ENCODE data around the gene ZNF415. TPM values are rescaled to one million over a fixed set of nuclear protein-coding genes. Genes with fewer than 3 reads are reported as not detected.
A peak's percentile ranks its signal among the peaks of the same experiment; 100 is the strongest.
"Not testable (repeated sequence)": the region's sequence is repeated elsewhere in the genome, so short reads cannot be mapped to it uniquely, and the experiment has no call there.

The ZNF415 gene
- polyA plus RNA-seq, 1 donor: 27.3 TPM

DNA sequence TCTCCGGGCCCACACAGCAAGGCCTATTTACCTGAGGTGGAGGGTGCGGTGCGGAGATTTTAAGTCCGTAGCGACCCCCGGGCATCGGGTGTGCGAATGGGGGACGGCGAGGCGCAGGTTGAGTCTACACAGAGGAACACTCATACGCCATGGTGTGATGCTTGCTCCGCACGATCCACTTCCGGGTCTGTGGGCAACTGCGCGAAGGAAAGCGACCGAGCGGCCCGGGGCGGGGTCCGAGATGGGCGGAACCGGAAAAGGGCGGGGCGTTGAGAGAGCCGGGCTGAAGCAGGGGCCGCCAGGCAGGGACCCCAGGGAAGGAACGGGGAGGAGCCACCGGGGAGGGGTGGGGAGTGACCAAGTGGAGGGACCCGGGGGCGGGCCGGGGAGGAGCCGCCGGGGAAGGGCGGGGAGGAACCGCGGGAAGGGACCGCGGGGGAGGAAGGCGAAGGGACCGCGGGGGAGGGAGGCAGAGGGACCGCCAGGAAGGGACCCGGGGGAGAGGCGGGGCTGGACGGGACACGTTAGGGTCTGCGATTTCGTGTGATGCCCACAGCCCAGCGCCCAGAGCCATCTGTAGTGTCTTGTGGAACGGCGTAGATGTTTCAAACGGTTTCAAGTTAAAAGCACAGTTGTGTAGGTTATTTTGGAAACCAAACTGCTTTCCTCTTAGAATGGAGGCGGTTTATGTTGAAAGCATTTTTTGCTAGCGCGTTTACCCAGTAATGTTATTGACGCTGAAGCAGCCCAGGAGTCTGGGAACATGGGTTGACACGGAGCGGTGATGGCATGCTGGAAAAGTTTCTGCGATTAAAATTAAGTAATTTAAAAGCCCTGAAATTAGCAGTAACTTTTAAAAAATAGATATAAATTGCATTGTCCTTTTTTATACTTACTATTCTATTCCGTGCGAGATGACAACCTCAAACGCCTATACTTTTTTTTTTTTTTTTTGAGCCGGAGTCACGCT, 29.2 kb downstream of the ZNF415 start, which contains the start of gene ZNF160:
Gene ZNF160, minus strand, starts transcription at position 189 of the 970 bp plus-strand sequence. CDS start 17,146 bp downstream, outside the sequence.
- DNase-seq: peak; percentile 97

DNA sequence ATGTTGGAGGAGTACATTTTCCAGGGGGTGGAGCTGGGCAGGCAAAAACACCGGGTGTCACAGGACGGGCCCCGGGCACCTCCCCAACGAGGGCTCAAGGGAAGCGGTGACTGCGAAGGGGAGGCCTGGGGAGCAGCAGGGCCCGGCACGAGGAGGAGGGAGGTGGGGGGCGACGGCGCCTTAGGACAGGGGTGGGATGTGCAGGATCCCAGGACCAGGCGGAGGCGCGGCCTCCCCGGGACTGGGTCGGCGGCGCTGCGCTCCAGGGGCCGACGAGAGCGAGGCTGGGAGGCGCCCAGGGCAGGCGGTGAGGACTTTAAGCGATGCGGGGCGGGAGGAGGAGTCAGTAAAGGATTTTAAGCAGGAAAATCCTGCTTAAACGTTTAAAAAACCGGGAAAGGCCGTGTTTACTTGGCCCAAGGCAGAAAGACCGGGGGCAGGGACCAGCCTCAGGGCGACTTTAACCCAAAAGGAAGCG, 29.9 kb downstream of the ZNF415 start:
- no peak for DNase-seq

DNA sequence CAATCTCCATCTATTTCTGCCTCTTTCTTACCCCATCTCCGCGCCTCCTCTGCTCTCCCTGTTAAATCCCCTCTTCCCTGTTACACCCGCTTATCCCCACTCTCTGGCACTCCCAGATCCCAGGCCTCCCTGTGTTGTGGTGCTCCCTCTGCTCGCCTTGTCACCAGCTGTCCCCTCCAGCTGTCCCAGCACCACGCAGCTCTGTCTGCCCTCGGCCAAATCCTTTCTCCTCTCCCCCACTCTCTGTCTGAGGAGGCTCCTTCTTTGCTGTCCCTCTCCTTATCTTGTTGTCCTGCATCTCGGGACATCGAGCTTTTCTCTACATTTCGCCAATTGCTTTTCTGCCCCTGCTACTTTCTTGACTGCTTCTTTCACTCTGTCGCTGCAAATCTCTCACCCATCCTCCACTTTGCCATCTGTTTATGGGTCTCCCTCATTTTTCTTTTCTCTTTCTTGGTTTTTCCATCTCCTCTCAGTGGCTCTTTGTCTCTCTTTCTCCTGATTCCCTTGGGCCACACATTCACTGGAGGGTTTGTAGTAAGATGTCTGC, 30.4 kb downstream of the ZNF415 start:
- DNase-seq: no peak

DNA sequence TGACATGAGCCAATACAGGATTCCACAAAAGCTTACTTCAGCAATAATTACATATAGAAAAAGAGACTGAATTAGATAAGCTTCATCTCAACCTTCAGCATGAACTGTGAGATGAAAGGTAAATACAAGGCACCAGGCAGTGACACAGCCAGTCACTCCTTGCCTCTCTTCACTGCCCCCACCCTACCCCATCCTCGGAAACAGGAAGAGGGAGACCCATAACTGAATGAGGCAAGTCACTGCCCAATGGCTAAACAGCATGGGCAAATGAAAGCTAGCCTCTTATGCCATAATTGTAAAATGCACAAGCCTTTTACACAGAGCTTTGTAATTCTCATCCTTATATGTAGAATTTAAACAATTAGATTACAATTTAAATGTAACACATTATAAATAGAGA, 31.2 kb downstream of the ZNF415 start:
- no peak for DNase-seq

DNA sequence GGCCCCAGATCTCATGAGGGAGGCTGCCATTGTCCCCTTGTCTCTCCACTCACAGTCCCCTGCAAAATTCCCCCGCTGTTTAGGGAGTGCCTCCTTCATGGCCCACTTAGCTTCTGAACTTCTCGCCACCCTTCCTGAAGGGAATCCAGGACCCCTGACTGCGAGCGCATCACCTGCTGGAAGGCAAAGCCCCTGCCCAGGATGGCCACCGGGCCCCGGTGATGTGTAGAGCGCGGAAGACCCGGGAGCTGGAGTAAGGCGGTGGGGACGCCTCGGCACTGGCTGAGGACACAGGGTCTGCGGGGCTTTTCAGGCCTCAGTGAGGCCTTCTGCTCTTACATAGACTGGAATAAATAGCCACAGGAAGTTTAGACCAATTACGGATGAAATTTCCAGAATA, 34.1 kb downstream of the ZNF415 start:
- DNase-seq: not testable (repeated sequence)

DNA sequence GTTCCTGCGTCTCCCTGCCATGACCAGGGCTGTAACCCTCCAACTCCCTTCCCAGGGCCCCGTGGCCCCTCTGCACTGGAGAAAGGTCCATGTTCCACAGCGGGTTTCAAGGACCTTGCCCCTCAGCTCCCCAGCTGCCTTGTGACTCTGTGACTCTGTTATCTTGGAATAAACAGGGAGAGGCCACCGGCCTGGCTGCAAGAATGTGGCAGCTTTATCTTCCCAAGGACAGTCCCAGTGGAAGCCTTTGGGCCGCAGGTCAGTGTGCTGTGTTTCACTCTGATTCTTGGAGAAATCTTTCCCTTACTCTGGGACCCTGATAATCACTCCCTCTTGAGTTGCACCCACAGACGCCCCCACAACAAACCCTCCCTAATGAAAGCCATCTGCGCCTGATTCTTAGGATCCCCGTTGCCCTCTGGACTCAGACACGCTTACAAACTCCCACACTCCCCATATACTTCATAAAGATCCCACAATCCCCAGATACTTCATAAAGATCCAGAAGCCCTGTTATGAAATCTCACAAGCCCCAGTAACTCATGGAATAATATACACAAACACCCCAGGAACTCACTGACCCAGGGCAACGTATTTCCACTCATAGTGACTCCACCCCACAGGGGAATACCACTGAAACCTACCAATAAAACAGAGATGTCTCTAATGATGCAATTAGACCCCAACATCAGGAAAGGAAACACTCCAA, 35.6 kb downstream of the ZNF415 start:
- DNase-seq: not testable (repeated sequence)

DNA sequence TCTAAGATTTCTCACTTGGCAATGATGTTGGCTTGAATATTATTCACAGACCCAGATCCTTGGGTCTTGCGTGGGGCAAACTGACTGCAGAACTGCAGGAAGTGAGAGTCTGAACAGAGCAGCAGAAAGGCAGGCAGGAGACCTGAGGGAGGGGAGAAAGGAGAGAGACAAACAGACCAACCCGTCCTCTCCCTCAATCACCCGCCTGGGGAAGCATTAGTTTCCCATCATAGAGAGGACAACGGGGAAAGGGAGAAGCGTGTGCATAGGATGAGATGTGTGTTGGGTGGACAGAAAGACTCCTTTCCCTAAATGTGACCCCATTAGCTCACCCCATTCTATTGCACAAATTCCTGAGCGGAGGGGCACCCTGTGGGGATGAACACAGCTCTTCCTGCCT, 36.1 kb downstream of the ZNF415 start:
- not testable (repeated sequence) for DNase-seq

DNA sequence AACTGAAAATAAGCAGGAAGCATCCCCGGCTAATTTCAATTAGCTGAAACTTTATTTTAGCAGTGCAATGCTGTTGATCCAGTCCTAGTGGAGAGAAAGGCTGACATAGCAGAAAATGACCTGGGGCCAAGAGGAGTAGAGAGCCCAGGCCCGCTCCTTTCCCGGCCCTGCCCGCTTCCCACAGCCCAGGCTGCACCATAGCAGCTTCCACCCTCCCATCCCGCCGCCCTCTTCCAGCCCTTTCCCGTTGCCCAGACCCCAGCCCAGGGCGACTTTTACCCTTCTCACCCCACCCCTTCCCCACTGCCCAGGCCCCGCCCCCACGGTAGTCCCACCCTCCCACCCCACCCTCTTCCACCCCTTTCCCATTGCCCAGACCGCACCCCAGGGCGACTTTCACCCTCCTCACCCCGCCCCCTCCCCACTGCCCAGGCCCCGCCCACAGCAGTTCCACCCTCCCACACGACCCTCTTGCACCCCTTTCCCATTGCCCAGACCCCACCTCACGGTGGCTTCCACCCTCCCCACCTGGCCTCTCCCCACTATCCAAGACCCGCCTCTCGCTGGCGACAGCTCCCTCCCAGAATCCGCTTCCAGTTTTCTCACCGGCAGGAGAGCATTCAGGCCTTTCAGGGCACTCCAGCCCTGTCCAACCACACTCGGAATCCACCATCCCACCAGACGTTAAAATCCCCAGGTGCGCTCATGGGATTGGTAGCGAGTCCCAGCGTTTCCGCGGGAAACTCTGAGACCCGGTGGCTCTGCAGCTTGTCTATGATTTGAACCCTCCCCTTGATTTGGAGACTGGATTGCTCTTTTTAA, 37.7 kb downstream of the ZNF415 start:
- no peak for DNase-seq

DNA sequence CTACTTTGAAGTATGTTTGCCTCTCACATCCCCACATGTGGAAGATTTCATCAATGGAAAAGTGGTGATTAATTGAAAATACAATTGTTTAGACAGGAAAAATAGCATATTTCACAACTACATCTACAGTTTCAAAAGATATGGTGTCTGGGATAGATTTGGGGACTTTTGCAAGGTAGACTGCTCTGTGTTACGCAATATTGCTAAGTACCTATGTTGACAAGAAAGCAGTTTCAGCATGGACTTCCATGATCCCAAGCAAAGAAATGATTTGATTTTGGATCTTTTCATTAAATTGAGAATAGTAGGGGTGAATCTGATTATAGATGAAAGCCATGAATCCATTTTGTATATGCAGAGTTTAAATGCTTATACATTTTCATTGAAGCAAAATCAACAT, 40.0 kb downstream of the ZNF415 start:
- no peak for DNase-seq

DNA sequence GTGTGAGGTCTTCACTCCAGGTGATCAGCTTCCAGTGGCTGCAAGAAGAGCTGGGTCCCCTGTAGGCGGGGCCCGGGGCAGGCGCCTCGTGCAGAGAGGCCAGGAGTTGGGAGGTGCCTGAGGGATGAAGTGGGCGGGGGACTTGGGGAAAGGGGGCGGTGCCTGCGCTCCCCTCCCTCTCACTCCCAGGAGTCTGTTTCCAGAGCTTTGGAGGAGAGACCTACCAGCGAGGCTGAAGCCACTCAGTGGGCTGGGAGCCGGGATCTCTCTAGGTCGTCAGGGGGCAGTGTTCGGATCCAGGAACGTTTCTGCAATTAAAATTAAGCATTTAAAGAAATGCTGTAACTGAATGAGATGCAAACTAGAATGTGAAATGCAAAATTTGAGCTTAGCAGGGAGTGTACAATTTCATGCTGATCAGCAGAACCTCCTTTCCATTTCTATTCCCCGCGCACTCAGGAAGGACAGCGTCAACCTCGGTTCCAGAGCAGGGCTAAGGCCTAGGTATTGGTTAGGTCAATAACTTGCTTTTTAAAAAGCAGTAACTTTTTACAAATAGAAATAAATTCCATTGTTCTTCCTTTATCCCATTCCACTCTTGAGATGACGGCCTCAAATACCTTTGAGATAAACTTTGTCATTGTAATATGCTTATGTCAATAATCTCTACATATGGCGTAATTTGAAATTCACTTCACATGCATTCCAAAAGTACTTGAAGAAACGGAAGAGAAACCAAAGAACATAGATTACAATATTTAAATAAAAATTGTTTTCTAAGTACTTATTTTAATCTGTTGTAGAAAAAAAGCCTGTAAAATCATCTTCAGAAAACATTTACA, 41.1 kb downstream of the ZNF415 start:
- no peak for DNase-seq

DNA sequence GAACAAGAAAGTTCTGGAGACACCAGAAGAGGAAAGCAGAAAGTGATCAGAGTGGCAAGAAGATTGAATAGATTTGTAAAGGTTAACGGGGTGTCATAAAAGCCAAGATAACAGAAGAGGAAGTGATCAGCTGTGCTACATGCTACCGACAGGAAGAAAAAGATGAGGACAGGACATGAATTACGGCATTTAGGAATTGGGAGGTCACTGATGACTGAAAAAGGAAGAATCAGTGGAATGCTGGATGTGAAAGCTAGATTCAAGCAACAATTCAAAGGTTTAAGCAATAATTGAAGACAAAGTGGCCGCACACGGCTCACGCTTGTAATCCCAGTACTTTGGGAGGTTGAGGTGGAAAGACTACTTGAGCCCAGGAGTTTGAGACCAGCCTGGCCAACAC, 44.6 kb downstream of the ZNF415 start:
- DNase-seq: no peak

DNA sequence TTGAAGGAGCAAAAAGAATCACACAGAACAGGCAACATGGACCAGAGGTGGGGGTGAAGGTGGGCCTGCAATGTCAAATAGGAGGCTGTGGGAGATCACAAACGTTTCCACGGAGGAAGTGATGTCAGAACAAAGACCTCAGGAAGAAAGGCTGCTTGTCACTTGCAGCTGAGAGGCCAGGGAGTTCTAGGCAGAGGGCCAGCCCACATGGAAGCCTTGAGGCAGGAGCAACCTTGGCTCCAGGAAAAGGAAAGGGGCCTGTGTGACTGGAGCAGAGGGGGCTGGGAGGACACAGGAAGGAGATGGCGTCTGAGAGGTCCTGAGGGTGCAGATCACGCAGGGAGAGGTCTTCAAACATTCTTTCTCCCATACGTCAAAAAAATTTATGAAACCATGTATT, 45.8 kb downstream of the ZNF415 start:
- DNase-seq: no peak

DNA sequence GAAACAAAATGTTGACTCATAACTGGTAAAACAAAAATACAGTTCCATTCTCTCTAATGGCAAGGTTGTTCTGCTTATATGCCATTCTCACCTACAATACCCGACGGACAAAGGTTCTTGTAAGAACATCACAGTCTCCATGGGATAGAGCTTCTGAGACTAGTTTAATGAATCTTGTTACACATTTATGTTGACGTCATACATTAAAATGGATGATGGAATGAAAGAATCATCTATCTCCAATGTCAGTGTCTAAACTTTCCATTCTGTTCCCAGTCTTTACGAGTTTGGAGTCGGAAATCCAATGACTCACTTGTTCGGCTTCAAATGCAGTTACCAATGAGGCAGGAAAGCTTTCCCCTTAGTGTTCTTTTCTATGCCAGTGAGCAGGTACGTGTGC, 47.2 kb downstream of the ZNF415 start:
- DNase-seq: no peak

DNA sequence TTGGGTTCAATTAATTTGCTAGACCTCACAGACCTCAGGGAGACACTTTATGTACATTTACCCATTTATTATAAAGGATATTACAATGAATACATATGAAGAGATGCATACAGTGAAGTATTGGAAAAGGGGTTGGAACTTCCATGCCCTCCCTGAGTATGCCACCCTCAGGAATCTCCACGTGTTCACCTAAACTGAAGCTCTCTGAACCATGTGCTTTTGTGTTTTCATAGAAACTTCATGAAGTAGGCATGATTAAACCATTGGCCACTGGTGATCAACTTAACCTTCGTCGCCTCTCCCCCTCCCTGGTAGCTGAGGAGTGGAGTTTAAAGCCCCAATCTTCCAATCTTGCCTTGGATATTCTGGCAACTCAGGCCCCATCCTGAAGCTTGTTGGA, 49.8 kb downstream of the ZNF415 start:
- DNase-seq: no peak

DNA sequence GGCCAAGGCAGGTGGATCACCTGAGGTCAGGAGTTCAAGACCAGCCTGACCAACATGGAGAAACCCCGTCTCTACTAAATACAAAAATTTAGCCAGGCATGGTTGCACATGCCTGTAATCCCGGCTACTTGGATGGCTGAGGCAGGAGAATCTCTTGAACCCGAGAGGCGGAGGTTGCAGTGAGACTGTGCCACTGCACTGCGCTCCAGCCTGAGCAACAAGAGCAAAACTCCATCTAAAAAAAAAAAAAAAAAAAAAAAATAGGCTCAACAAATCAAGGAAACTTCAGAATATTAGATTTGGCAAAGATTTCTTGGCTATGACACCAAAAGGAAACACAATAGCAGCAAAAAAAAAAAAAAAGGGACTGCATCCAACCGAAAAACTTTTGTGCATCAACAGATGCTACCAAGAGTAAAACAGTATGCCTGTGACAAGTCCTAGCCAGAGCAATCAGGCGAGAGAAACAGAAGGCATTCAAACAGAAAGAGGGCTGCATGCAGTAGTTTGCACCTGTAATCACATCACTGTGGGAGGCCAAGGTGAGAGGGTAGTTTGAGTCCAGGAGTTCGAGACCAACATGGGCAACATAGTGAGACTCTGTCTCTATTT, 53.3 kb downstream of the ZNF415 start:
- DNase-seq: no peak

DNA sequence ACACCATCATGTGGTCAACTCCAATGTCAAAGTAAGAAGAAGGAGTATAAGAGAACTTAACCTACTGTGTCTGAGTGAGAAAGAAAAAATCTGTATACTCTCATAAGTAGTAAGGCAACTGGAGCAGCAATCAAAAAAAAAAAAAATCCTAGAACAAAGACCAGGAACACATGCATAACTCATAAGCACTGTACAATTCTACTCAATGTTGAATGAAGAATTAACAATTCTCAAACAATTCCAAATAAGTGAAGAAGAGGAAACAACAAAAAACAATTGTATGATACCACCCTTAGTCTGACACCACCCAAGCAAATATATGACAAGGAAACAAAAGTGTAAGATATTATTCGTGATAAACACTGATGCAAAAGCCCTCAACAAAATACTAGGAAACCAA, 54.0 kb downstream of the ZNF415 start:
- no peak for DNase-seq

DNA sequence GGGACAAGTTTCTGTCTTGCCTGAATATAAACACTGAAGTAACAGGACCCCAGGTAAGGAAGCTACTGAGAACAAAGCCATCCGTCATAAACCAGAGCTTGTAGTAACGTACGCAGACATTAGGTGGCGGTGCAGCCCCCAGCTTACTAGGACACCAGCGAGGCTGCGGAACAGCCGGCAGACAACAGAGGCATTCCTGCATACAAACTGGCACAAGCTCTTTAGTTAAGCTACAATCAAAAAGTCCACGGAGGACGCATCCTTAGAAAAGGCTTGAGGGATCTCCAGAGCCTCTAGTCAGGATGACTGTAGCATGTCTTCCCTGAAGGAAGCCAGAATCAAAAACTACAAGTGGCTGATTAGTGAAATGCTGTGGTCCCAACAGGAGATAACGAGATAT, 55.7 kb downstream of the ZNF415 start:
- DNase-seq: peak; percentile 74

DNA sequence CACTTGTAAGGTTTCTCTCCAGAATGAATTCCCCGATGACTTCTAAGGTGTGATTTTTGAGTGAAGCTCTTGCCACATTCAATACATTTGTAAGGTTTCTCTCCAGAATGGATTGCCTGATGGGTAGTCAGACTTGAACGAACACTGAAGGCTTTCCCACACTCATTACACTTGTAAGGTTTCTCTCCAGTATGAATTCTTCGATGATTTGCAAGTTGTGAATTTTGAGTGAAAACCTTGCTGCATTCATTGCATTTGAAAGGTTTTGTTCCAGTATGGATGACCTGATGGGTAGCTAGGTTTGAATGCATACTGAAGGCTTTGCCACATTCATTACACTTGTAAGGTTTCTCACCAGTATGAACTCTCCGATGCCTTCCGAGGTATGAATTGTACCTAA, 63.9 kb downstream of the ZNF415 start:
- DNase-seq: no peak

DNA sequence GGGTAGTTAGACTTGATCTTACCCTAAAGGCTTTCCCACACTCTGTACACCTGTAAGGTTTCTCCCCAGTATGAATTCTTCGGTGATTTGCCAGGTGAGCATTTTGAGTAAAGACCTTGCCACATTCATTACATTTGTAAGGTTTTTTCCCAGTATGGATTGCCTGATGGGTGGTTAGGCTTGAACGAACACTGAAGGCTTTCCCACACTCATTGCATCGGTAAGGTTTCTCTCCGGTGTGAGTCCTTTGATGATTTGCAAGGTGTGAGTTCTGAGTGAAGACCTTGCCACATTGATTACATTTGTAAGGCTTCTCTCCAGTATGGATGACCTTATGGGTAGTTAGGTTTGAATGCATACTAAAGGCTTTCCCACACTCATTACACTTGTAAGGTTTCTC, 64.5 kb downstream of the ZNF415 start:
- no peak for DNase-seq

DNA sequence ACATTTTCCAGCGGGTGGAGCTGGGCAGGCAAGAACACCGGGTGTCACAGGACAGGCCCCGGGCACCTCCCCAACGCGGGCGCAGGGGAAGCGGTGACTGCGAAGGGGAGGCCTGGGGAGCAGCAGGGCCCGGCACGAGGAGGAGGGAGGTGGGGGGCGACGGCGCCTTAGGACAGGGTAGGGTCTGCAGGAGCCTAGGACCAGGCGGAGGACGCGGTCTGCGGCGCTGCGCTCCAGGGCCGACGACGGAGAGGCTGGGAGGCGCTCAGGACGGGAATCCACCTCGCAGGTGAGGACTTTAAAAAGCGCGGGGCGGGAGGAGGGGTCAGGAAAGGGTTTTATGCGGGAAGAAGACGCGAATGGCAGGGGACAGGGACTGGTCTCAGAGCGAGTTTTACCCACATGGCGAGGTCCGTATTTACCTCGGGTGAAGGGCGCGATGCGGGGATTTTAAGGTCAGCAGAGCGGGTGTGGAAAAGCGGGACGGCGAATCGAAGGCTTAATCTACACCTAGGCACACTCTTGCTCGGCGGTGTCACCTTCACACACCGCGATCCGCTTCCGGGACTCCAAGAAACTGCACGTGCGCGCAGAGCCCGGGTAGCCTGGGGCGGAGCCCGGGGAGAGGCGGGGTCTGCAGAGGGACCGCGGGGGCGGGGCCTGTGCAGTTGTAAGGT, 74.7 kb downstream of the ZNF415 start:
- peak; percentile 62 for DNase-seq

Data from left kidney (tissue), 2 donors.